WERI-Rb-1 (cell line): ENCODE results near the gene POLE.

Experiments used
- DNase-seq: peaks from one replicate; pipeline ENCODE4 v3.0.0-alpha.2; 2020
- H3K27ac ChIP-seq: fragments of 250-450 bp; sonication (Bioruptor Pico); 2 replicates; pipeline ENCODE4 v1.5.1; 2020; ENCODE audit warnings: mild to moderate bottlenecking, moderate library complexity
- H3K27me3 ChIP-seq: fragments of 250-450 bp; sonication (Bioruptor Pico); 2 replicates; pipeline ENCODE4 v1.5.1; 2021; ENCODE audit warnings: mild to moderate bottlenecking, low read depth, moderate library complexity; ENCODE audit not compliant: insufficient read depth, severe bottlenecking
- H3K36me3 ChIP-seq: fragments of 250-450 bp; sonication (Bioruptor Pico); 2 replicates; pipeline ENCODE4 v1.5.1; 2020; ENCODE audit warnings: mild to moderate bottlenecking, moderate library complexity
- H3K4me3 ChIP-seq: 2 replicates; pipeline ENCODE4 v1.5.1; 2011; ENCODE audit warnings: low read depth, mild to moderate bottlenecking, control low read depth, low read length
- H3K9me3 ChIP-seq: fragments of 250-450 bp; sonication (Bioruptor Pico); 2 replicates; pipeline ENCODE4 v1.5.1; 2021; ENCODE audit warnings: mild to moderate bottlenecking, moderate library complexity; ENCODE audit not compliant: severe bottlenecking
- TF ChIP-seq, protein P1 (sequence below): IDR thresholded peaks from 2 replicates; pipeline ENCODE4 v1.5.1; 2011; ENCODE audit warnings: low read depth, mild to moderate bottlenecking, control low read depth, inconsistent platforms, low read length

Gene POLE

DNA sequence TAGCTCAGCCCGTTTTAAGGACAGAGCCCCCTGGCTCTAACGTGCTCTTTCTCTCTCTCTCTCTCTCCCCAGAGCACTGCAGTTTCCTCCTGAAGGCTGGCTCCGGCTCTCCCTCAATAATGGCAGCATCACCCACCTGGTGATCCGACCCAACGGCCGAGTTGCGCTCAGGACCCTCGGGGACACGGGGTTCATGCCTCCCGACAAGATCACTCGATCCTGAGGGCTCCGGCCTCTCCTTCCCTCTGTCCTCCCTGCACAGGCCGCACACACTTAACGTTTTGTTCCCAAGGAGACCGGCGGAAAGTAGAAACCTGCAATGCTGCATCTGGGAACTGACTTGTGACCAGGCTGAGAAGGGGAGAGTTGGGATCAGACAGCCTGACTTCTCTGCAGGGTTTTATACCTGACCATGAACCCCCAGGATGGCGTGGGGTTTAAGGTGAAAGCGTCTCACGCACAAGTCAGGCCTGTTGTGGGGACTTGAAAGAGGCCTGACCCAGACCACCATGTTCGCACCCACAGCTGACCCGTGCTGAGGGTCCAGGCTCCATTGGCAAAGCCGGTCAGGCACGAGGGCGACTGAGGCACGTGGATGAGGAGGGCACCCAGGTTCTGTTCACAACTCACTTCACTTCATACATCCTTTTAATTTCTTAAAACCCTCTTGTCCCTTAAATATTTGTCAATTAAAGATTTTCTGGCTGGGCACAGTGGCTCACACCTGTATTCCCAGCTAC is 33.6 kb upstream of the POLE start:
- DNase-seq = no peak
- Histone ChIP-seq H3K9me3 (no peaks in the 10 kb centered on the region), H3K27ac (no peak overlapping the region), H3K36me3 (peaks cover 90% of the 10 kb centered on the region), H3K27me3 (no peaks in the 10 kb centered on the region), H3K4me3 (no peak overlapping the region)
- TF ChIP-seq, protein P1, sequence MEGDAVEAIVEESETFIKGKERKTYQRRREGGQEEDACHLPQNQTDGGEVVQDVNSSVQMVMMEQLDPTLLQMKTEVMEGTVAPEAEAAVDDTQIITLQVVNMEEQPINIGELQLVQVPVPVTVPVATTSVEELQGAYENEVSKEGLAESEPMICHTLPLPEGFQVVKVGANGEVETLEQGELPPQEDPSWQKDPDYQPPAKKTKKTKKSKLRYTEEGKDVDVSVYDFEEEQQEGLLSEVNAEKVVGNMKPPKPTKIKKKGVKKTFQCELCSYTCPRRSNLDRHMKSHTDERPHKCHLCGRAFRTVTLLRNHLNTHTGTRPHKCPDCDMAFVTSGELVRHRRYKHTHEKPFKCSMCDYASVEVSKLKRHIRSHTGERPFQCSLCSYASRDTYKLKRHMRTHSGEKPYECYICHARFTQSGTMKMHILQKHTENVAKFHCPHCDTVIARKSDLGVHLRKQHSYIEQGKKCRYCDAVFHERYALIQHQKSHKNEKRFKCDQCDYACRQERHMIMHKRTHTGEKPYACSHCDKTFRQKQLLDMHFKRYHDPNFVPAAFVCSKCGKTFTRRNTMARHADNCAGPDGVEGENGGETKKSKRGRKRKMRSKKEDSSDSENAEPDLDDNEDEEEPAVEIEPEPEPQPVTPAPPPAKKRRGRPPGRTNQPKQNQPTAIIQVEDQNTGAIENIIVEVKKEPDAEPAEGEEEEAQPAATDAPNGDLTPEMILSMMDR = no peak

DNA sequence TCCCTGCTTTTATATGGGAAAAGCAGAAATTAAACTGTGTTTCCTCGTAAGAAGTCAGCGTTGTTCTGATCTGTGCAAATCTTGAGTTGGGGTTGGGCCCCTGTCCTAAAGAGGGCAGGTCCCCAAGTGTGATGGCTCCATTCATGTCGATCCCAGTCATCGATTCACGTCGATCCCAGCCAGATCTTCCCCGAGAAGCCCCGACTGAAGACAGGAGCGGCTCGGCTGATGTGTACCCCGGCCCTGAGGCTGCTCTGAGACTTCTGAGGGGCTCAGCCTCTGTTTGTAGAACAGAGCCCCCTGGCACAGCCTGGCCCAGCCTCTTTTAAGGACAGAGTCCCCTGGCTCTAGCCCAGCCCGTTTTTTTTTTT is 32.8 kb upstream of the POLE start:
- no peak overlapping the region for H3K27ac ChIP-seq
- TF ChIP-seq, protein P1 = no peak
- no peak for DNase-seq
- H3K9me3 ChIP-seq = no peaks in the 10 kb centered on the region
- peaks cover 90% of the 10 kb centered on the region for H3K36me3 ChIP-seq
- H3K27me3 ChIP-seq = no peaks in the 10 kb centered on the region
- H3K4me3 ChIP-seq = no peak overlapping the region

DNA sequence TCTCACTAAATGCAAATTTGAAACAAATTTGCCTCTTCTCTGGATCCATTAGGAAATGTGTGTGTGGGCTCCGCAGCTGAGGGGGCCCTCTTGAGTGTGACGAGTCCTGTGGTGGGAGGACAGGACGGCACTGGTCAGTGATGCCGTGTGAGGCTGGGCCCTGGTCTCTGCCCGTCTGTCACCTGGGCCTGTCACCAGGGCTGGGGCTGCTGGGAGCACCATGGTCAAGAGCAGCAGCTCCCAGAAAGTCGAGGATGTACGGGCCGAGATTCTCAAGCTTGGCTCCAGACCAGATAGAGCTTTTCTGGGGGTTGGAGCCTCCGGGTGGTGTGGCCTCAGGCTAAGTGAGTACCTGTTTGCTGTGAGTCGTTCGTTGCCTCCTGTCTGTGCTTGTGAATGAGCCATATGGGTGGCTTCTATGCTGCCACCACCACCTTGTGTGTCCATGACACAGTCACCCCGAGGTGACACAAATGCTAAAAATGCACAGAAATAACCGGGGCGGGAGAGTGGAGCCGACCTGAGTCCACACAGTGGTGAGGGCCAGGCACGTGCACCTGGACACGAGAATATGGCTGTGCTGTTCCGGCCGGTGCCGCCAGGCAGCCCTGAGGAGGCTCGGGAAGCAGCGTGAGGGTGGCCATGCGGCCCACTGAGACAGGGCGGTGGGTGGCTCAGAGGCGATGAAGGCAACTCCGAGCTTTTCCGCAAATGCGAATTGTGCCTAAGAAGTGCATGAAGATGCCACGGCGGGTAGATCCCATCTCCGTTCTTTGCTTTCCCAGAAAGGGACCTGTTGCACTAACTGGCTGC is 32.2 kb upstream of the POLE start:
- DNase-seq = no peak
- H3K9me3 ChIP-seq = no peaks in the 10 kb centered on the region
- peaks cover 90% of the 10 kb centered on the region for H3K36me3 ChIP-seq
- TF ChIP-seq, protein P1 = no peak
- H3K27ac ChIP-seq = no peak overlapping the region
- no peaks in the 10 kb centered on the region for H3K27me3 ChIP-seq
- no peak overlapping the region for H3K4me3 ChIP-seq

DNA sequence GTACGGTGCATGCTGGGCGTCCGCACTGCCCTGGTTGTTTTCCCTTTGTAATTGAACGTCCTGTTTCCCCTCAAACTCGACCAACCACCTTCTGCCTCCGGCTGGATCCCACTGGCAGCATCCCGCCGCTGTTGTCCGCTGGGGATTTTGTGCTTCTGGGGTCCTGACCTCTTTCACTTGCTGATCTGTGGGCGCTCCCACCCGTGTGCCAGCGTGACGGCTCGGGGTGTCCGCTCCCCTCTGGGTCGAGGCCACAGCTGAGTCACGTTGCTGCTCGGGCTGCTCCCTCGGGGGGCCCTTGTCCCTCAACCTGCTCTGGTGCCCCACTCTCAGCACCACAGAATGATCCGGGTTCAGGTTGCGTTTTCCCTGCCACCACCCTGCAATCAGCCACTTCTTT is 31.5 kb upstream of the POLE start:
- no peak overlapping the region for H3K4me3 ChIP-seq
- TF ChIP-seq, protein P1 = no peak
- no peak for DNase-seq
- H3K27ac ChIP-seq = no peak overlapping the region
- no peaks in the 10 kb centered on the region for H3K9me3 ChIP-seq
- H3K27me3 ChIP-seq = no peaks in the 10 kb centered on the region
- peaks cover 90% of the 10 kb centered on the region for H3K36me3 ChIP-seq

DNA sequence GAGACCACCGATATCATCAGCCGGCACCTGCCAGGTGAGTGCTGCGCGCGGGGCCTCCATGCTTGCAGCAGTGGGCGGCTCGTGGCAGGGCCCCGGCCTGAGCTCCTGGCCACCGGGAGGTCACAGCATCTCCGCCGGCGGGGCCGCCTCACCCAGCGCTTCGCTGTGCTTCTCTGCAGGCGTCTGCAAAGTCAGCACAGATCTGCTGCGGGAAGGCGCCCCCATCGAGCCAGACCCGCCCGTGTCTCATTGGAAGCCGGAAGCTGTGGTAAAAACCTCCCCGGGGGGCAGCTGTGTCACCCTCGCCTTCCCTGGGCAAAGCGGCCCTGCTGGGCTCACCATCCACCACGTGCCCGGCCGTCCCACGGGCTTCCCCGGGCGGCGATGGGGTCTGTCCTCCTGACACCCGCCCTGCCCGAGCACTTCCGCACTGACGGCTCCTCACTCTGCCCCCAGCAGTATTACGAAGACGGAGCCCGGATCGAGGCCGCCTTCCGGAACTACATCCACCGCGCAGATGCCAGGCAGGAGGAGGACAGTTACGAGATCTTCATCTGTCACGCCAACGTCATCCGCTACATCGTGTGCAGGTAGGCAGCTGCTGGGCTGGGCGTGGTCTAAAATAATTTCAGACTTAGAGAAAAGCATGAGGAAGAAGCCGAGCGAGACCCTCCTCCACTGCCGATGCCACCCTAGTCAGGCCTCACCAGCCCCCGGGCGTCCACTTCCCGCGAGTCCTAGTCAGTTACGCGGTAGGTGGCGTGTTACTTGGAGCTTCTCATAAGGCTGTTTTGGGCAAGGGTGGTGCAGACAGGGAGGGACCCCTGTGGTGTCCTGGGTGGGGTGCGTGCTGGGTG is 30.6 kb upstream of the POLE start:
- Histone ChIP-seq H3K27me3 (no peaks in the 10 kb centered on the region), H3K4me3 (no peak overlapping the region), H3K27ac (no peak overlapping the region), H3K36me3 (peaks cover 90% of the 10 kb centered on the region), H3K9me3 (no peaks in the 10 kb centered on the region)
- DNase-seq = no peak
- TF ChIP-seq, protein P1 = no peak
